ENCODE results near the gene DEGS1. TPM values are rescaled to one million over a fixed set of nuclear protein-coding genes. Genes with fewer than 3 reads are reported as not detected.

DEGS1 gene
- total RNA-seq (2022; extraction: Qiagen RNA extraction; ENCODE audit: low read depth): 124 to 148 TPM (median 136 TPM) in 5 replicates

GRCh38 chr1:224182866-224183590 lies at the start of gene DEGS1:
Gene DEGS1 (plus strand): TSS chr1:224183240. CDS start chr1:224183337, 97 bp downstream.

Other genes with a start within 250 kb of the DEGS1 start
- 25.0 to 32.1 TPM (median 28.1 TPM) in 5 replicates for gene FBXO28, start 69.1 kb upstream of the DEGS1 start, total RNA-seq (2022; extraction: Qiagen RNA extraction; ENCODE audit: low read depth)
- 19.0 to 23.7 TPM (median 21.6 TPM) in 5 replicates for gene NVL, start 146.9 kb downstream of the DEGS1 start, total RNA-seq (2022; extraction: Qiagen RNA extraction; ENCODE audit: low read depth)
- gene CNIH4, start 173.6 kb downstream of the DEGS1 start, total RNA-seq (2022; extraction: Qiagen RNA extraction; ENCODE audit: low read depth): 88.3 to 106 TPM (median 101 TPM) in 5 replicates

All from A549 treated with DMSO at 1 μM for 4 hours (cell line).